Measurements from ENCODE around the gene RWDD3. TPM values are rescaled to one million over a fixed set of nuclear protein-coding genes. Genes with fewer than 3 reads are reported as not detected.

The RWDD3 gene
- total and polyA plus RNA-seq, 2 of the 4 experiments (the other 2 are of a cell fraction): 10.4 to 13.6 TPM

DNA sequence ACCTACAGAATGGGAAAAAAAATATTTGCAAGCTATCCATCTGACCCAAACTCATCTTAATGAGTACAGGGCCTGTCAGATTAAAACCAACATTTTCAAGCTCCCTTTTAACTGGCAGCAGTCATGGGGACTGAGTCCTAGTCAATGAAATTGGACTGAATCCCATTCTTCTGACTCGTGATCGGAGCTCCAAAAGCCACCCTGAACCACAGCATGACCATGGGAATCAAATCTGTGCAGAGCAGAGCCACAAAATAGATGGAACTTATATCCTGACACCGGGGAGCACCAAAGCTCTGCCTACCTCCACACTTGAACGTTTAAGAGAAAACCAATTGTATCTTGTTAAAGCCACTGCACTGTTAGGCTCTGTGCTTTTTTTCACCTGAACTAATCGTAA is 5.0 kb upstream of the RWDD3 start:
- Histone ChIP-seq H3K36me3 (ENCODE audit: control insufficient read depth, insufficient read depth, low read length) (no peaks in the 10 kb centered on the region), H2BK5ac (ENCODE audit: low read depth, low read length, poor library complexity, severe bottlenecking) (no peak overlapping the region), H4K8ac (ENCODE audit: low read depth in 2 of 2, low read length in 2 of 2) (no peak overlapping the region), H3K18ac (ENCODE audit: low read depth, low read length) (no peak overlapping the region), H3K14ac (replicated peaks; ENCODE audit: low read depth, low read length) (no peak overlapping the region), H3K4me2 (ENCODE audit: low read depth, low read length) (no peak overlapping the region), H3K9me1 (ENCODE audit: insufficient read depth, low read length) (no peaks in the 10 kb centered on the region), H3K27me3 (ENCODE audit: control insufficient read depth, insufficient read depth, low read length) (no peaks in the 10 kb centered on the region), H2BK20ac (ENCODE audit: low read depth, low read length) (no peak overlapping the region), H2AK5ac (ENCODE audit: low read depth, low read length) (no peak overlapping the region), H4K5ac (ENCODE audit: low read depth, low read length) (no peak overlapping the region), H4K91ac (ENCODE audit: insufficient read depth, low read depth, low read length) (no peak overlapping the region), H3K79me1 (ENCODE audit: low read depth in 1 of 2, low read length in 2 of 2) (peaks cover 0 to 5% of the 10 kb centered on the region in 2 experiments; a peak in 1 of 4 replicates), H3K23ac (ENCODE audit: low read depth, low read length) (no peak overlapping the region), H2AFZ (replicated peaks; ENCODE audit: low read length, poor library complexity) (no peak overlapping the region), H2AK9ac (replicated peaks; ENCODE audit: low read depth, low read length, poor library complexity) (no peak overlapping the region), H3K9ac (ENCODE audit: low read depth, low read length) (no peak overlapping the region), H3K9me3 (ENCODE audit: control insufficient read depth, insufficient read depth, low read length) (no peaks in the 10 kb centered on the region), H4K20me1 (ENCODE audit: insufficient read depth, low read length) (no peaks in the 10 kb centered on the region), H3K4ac (ENCODE audit: low read depth, low read length) (no peak overlapping the region), H3K4me1 (ENCODE audit: control insufficient read depth, insufficient read depth, low read length) (peaks cover 1% of the 10 kb centered on the region; the same call in 1 of the 2 replicates), H3K27ac (ENCODE audit: insufficient read depth, low read length) (no peak overlapping the region), H2BK120ac (ENCODE audit: low read depth, low read length) (no peak overlapping the region), H2BK15ac (ENCODE audit: low read depth, low read length) (no peak overlapping the region), H3K56ac (ENCODE audit: extremely low read depth, insufficient read depth, low read length) (no peak overlapping the region), H3K4me3 (ENCODE audit: insufficient read depth, low read depth, low read length) (no peak overlapping the region)
- intact Hi-C loops (cut with micrococcal nuclease) (no loop called here), in situ Hi-C loops (cut with MboI; ENCODE audit: low sequenced_read_pairs) (no loop called here), dilution Hi-C loops (cut with HindIII; ENCODE audit: low sequenced_read_pairs, unreplicated experiment) (no loop called here)
- ATAC-seq (ENCODE audit: low read depth): no peak
- TF ChIP-seq BHLHE40 (IDR thresholded peaks at IDR 0.05; ENCODE audit: low read depth, low read length) (no peak), SMC3 (IDR thresholded peaks at IDR 0.05; ENCODE audit: low read depth, low read length) (no peak), CEBPB (IDR thresholded peaks at IDR 0.05; ENCODE audit: low read depth, low read length) (no peak), CHD1 (IDR thresholded peaks at IDR 0.05; ENCODE audit: low read depth, low read length) (no peak), FOS (IDR thresholded peaks at IDR 0.05; ENCODE audit: low read depth, low read length) (no peak), RCOR1 (IDR thresholded peaks at IDR 0.05; ENCODE audit: insufficient replicate concordance, low read length) (no peak)
- TF ChIP-seq, protein P1, sequence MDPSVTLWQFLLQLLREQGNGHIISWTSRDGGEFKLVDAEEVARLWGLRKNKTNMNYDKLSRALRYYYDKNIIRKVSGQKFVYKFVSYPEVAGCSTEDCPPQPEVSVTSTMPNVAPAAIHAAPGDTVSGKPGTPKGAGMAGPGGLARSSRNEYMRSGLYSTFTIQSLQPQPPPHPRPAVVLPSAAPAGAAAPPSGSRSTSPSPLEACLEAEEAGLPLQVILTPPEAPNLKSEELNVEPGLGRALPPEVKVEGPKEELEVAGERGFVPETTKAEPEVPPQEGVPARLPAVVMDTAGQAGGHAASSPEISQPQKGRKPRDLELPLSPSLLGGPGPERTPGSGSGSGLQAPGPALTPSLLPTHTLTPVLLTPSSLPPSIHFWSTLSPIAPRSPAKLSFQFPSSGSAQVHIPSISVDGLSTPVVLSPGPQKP (IDR thresholded peaks at IDR 0.05; ENCODE audit: borderline replicate concordance, low read depth, low read length): no peak
- ChIA-PET CTCF (no interaction called here), POLR2A (ENCODE audit: unreplicated experiment) (no interaction called here)
- BruUV-seq (replicated peaks): no TSS peak
- DNase-seq: no peak
- 100% methylated on average over 2 of the region's 5 CpGs; no CpG with 5 or more reads in 1 of the 2 experiments for WGBS, 2 experiments (ENCODE audit: extremely low coverage in 2 of 2, insufficient read length in 1 of 2)
